Mucosa of descending colon (tissue), 3 donors: ENCODE results near the gene ADAM10. TPM values are rescaled to one million over a fixed set of nuclear protein-coding genes. Genes with fewer than 3 reads are reported as not detected.

Experiments
- ATAC-seq: fragments of 200-7000 bp; cut with Tn5 transposase; one replicate; pipeline ENCODE4 v1.9.1; 2020; ENCODE audit warnings: mild to moderate bottlenecking, moderate library complexity
- DNase-seq, 3 donors: peaks; one replicate each; pipeline ENCODE4 v3.0.0-alpha.2; 2020
- H3K36me3 ChIP-seq: fragments of 200-600 bp; one replicate; pipeline ENCODE4 v1.8.0; 2021; ENCODE audit warnings: low read depth, mild to moderate bottlenecking
- H3K4me1 ChIP-seq: fragments of 200-600 bp; one replicate; pipeline ENCODE4 v1.8.0; 2021; ENCODE audit warnings: low read depth, mild to moderate bottlenecking
- H3K4me3 ChIP-seq: fragments of 200-600 bp; one replicate; pipeline ENCODE4 v1.8.0; 2021; ENCODE audit warnings: mild to moderate bottlenecking
- H3K9me3 ChIP-seq: fragments of 200-600 bp; one replicate; pipeline ENCODE4 v1.8.0; 2021; ENCODE audit warnings: mild to moderate bottlenecking
- CTCF ChIP-seq: fragments of 200-600 bp; IDR thresholded peaks from one replicate; pipeline ENCODE4 v1.8.0; 2022; ENCODE audit warnings: antibody characterized with exemption, mild to moderate bottlenecking
- intact Hi-C, 2 donors: fragments of 100-400 bp; cut with DNase I in 1 of 2; cut with micrococcal nuclease in 1 of 2; formaldehyde crosslinking; loops; one replicate each; pipeline versions ENCODE4 v1.11.0 to v1.11.1; 2022; cut with DNase I, micrococcal nuclease
- total RNA-seq, 3 donors: library from RNA; stranded (reverse); fragmentation: NEBNext Ultra II Directional in 2 of 3; extraction: Animal tissue kit (Norgen Biotek cat#: 25700) in 2 of 3; gene quantifications; one replicate each; pipeline versions ENCODE4 v1.2.1 to v1.2.4, GENCODE V29; 2021 to 2023
- donor health status: DM: no; HTN: no; CAD: no; lungs with moderate emphysema.
- donor health status: DM: no; HTN: no; CAD: no.
- donor health status: DM: no; HTN: yes; CAD: no.

Gene ADAM10
- total RNA-seq, 3 donors from 2014 or later: 109 to 178 (median 143) TPM

GRCh38 chr15:58707397-58707796, 42.1 kb downstream of the ADAM10 start:
- Histone ChIP-seq H3K4me3 (no peak overlapping the region), H3K4me1 (no peaks in the 10 kb centered on the region), H3K36me3 (no peaks in the 10 kb centered on the region), H3K9me3 (no peaks in the 10 kb centered on the region)
- ATAC-seq (no peak), DNase-seq (no peak)
- no peak for TF ChIP-seq CTCF
- intact Hi-C loops: no loop called here

- ATAC-seq (no peak), DNase-seq (no peak)
- Histone ChIP-seq H3K36me3 (no peaks in the 10 kb centered on the region), H3K4me3 (no peak overlapping the region), H3K4me1 (no peaks in the 10 kb centered on the region), H3K9me3 (no peaks in the 10 kb centered on the region)
- intact Hi-C loops: no loop called here
- TF ChIP-seq CTCF: no peak
These were observed 44.4 kb downstream of the ADAM10 start for GRCh38 chr15:58705105-58705504.

GRCh38 chr15:58704155-58704865, 45.2 kb downstream of the ADAM10 start:
- Histone ChIP-seq H3K36me3 (no peaks in the 10 kb centered on the region), H3K9me3 (peaks cover 5% of the 10 kb centered on the region), H3K4me3 (no peak overlapping the region), H3K4me1 (no peaks in the 10 kb centered on the region)
- no peak for DNase-seq
- no peak for ATAC-seq
- no peak for TF ChIP-seq CTCF
- intact Hi-C loops: no loop called here

- H3K4me1 ChIP-seq: no peaks in the 10 kb centered on the region
- ATAC-seq: no peak
- DNase-seq: no peak
- no peak overlapping the region for H3K4me3 ChIP-seq
- intact Hi-C loops: no loop called here
- H3K9me3 ChIP-seq: peaks cover 12% of the 10 kb centered on the region
- no peaks in the 10 kb centered on the region for H3K36me3 ChIP-seq
- no peak for TF ChIP-seq CTCF
These were observed 45.9 kb downstream of the ADAM10 start for GRCh38 chr15:58703610-58704009.

- TF ChIP-seq CTCF: no peak
- ATAC-seq: no peak
- Histone ChIP-seq H3K36me3 (no peaks in the 10 kb centered on the region), H3K4me3 (no peak overlapping the region), H3K9me3 (peaks cover 13% of the 10 kb centered on the region), H3K4me1 (no peaks in the 10 kb centered on the region)
- no peak for DNase-seq
- intact Hi-C loops: no loop called here
These were observed 47.3 kb downstream of the ADAM10 start for GRCh38 chr15:58702233-58702632.

- Histone ChIP-seq H3K36me3 (no peaks in the 10 kb centered on the region), H3K4me3 (no peak overlapping the region), H3K4me1 (no peaks in the 10 kb centered on the region), H3K9me3 (peaks cover 13% of the 10 kb centered on the region)
- intact Hi-C loops: no loop called here
- DNase-seq (no peak), ATAC-seq (no peak)
- no peak for TF ChIP-seq CTCF
These were observed 48.1 kb downstream of the ADAM10 start for GRCh38 chr15:58701376-58701775.
